IMR-90 (cell line): ENCODE measurements around the gene CIBAR2. TPM values are rescaled to one million over a fixed set of nuclear protein-coding genes. Genes with fewer than 3 reads are reported as not detected.

Experiments used
- ATAC-seq: fragments of 200-7000 bp; cut with Tn5 transposase; 2 replicates; pipeline ENCODE4 v1.9.1; 2020; ENCODE audit warnings: low read depth, mild to moderate bottlenecking, moderate library complexity
- BruUV-seq: library from RNA; stranded (reverse); fragments of 400-500 nt; replicated peaks from 2 replicates; lab custom pipeline; 2021; lab: Mats Ljungman, UMichigan
- CTCF ChIA-PET: fragments of 300-600 bp; formaldehyde crosslinking; extraction: SDS; loops from one replicate; lab custom pipeline; 2021; ENCODE audit warnings: antibody characterized with exemption; lab: Yijun Ruan, JAX
- POLR2A ChIA-PET: fragments of 300-600 bp; sonication (Branson Sonifier 250); formaldehyde crosslinking; loops from one replicate; lab custom pipeline; 2022; ENCODE audit warnings: antibody characterized with exemption; ENCODE audit not compliant: unreplicated experiment; lab: Charles Lee
- DNase-seq: peaks from one replicate; pipeline ENCODE4 v3.0.0; 2013
- H2AFZ ChIP-seq: replicated peaks from 2 replicates; pipeline ENCODE3; 2013; ENCODE audit warnings: low read length, mild to moderate bottlenecking; ENCODE audit not compliant: poor library complexity
- H2AK5ac ChIP-seq: 2 replicates; pipeline ENCODE4 v1.6.1; 2013; ENCODE audit warnings: low read depth, low read length, inconsistent platforms
- H2AK9ac ChIP-seq: replicated peaks from 2 replicates; pipeline ENCODE3; 2013; ENCODE audit warnings: mild to moderate bottlenecking, low read depth, low read length, moderate library complexity; ENCODE audit not compliant: poor library complexity
- H2BK120ac ChIP-seq: 2 replicates; pipeline ENCODE4 v1.6.1; 2013; ENCODE audit warnings: low read depth, low read length, inconsistent platforms
- H2BK15ac ChIP-seq: 3 replicates; pipeline ENCODE4 v1.6.1; 2013; ENCODE audit warnings: low read depth, low read length, inconsistent platforms
- H2BK20ac ChIP-seq: 2 replicates; pipeline ENCODE4 v1.6.1; 2013; ENCODE audit warnings: low read depth, mild to moderate bottlenecking, inconsistent platforms, low read length, moderate library complexity
- H2BK5ac ChIP-seq: 2 replicates; pipeline ENCODE4 v1.6.1; 2013; ENCODE audit warnings: mild to moderate bottlenecking, low read depth, low read length, inconsistent platforms; ENCODE audit not compliant: poor library complexity, severe bottlenecking
- H3K14ac ChIP-seq: replicated peaks from 2 replicates; pipeline ENCODE4 v1.6.1; 2013; ENCODE audit warnings: low read depth, low read length, inconsistent platforms
- H3K18ac ChIP-seq: 2 replicates; pipeline ENCODE4 v1.6.1; 2013; ENCODE audit warnings: low read depth, low read length, control low read depth
- H3K23ac ChIP-seq: 2 replicates; pipeline ENCODE4 v1.6.1; 2013; ENCODE audit warnings: low read depth, low read length, inconsistent platforms
- H3K27ac ChIP-seq: 2 replicates; pipeline ENCODE4 v1.5.1; 2013; ENCODE audit warnings: mild to moderate bottlenecking, control low read depth, low read length; ENCODE audit not compliant: insufficient read depth
- H3K27me3 ChIP-seq: 2 replicates; pipeline ENCODE4 v1.6.1; 2013; ENCODE audit warnings: low read length; ENCODE audit not compliant: control insufficient read depth, insufficient read depth
- H3K36me3 ChIP-seq: 2 replicates; pipeline ENCODE4 v1.6.1; 2013; ENCODE audit warnings: low read length, mixed read lengths; ENCODE audit not compliant: control insufficient read depth, insufficient read depth
- H3K4ac ChIP-seq: 2 replicates; pipeline ENCODE4 v1.6.1; 2013; ENCODE audit warnings: low read depth, low read length, inconsistent platforms
- H3K4me1 ChIP-seq: 2 replicates; pipeline ENCODE4 v1.6.1; 2013; ENCODE audit warnings: low read length, mixed read lengths; ENCODE audit not compliant: control insufficient read depth, insufficient read depth
- H3K4me2 ChIP-seq: 2 replicates; pipeline ENCODE4 v1.6.1; 2013; ENCODE audit warnings: low read depth, mild to moderate bottlenecking, control low read depth, low read length, moderate library complexity
- H3K4me3 ChIP-seq: 2 replicates; pipeline ENCODE4 v1.5.1; 2013; ENCODE audit warnings: low read depth, mild to moderate bottlenecking, control low read depth, low read length, moderate library complexity; ENCODE audit not compliant: insufficient read depth
- H3K56ac ChIP-seq: 2 replicates; pipeline ENCODE4 v1.6.1; 2013; ENCODE audit warnings: low read length, inconsistent platforms; ENCODE audit not compliant: insufficient read depth; ENCODE audit errors: extremely low read depth
- H3K79me1 ChIP-seq, 2 experiments: 2 replicates each; pipeline ENCODE4 v1.6.1; 2013; ENCODE audit warnings: low read length in 2 of 2, inconsistent platforms in 1 of 2, low read depth in 1 of 2
- H3K9ac ChIP-seq: 2 replicates; pipeline ENCODE4 v1.6.1; 2013; ENCODE audit warnings: low read depth, low read length, control low read depth
- H3K9me1 ChIP-seq: 2 replicates; pipeline ENCODE4 v1.6.1; 2013; ENCODE audit warnings: low read length, inconsistent platforms; ENCODE audit not compliant: insufficient read depth
- H3K9me3 ChIP-seq: 2 replicates; pipeline ENCODE4 v1.6.1; 2013; ENCODE audit warnings: low read length; ENCODE audit not compliant: control insufficient read depth, insufficient read depth
- H4K20me1 ChIP-seq: 2 replicates; pipeline ENCODE4 v1.6.1; 2013; ENCODE audit warnings: low read length, inconsistent platforms; ENCODE audit not compliant: insufficient read depth
- H4K5ac ChIP-seq: 2 replicates; pipeline ENCODE4 v1.6.1; 2013; ENCODE audit warnings: mild to moderate bottlenecking, low read depth, low read length, control low read depth
- H4K8ac ChIP-seq, 2 experiments: 2 replicates each; pipeline ENCODE4 v1.6.1; 2013; ENCODE audit warnings: low read depth in 2 of 2, low read length in 2 of 2, control low read depth in 1 of 2, inconsistent platforms in 1 of 2
- H4K91ac ChIP-seq: 2 replicates; pipeline ENCODE4 v1.6.1; 2013; ENCODE audit warnings: low read depth, low read length, inconsistent platforms; ENCODE audit not compliant: insufficient read depth
- CTCF ChIP-seq: conservative IDR thresholded peaks from 2 replicates; pipeline ENCODE4 v1.5.1; 2012; ENCODE audit warnings: mild to moderate bottlenecking, low read depth, low read length, improper control_type of control experiment
- MAFK ChIP-seq: IDR thresholded peaks from 2 replicates; pipeline ENCODE4 v1.6.1; 2012; ENCODE audit warnings: low read depth, low read length, improper control_type of control experiment
- MXI1 ChIP-seq: IDR thresholded peaks from 2 replicates; pipeline ENCODE4 v1.6.1; 2012; ENCODE audit warnings: low read depth, mild to moderate bottlenecking, low read length, moderate library complexity, borderline replicate concordance
- POLR2A ChIP-seq: IDR thresholded peaks from 2 replicates; pipeline ENCODE4 v1.6.1; 2012; ENCODE audit warnings: mild to moderate bottlenecking, low read depth, low read length
- RCOR1 ChIP-seq: IDR thresholded peaks from 2 replicates; pipeline ENCODE4 v1.6.1; 2012; ENCODE audit warnings: mild to moderate bottlenecking, low read length, improper control_type of control experiment; ENCODE audit not compliant: insufficient replicate concordance
- WGBS, 2 experiments: methylation state at CpG; one replicate each; pipeline versions ENCODE4 v1.1.5 to v1.1.7; 2013; ENCODE audit warnings: missing lambda C conversion rate in 2 of 2; ENCODE audit not compliant: insufficient read length in 1 of 2; ENCODE audit errors: extremely low coverage in 2 of 2; 5-methylcytosine and 5-hydroxymethylcytosine counted together
- dilution Hi-C: fragments of 300-500 bp; cut with HindIII; formaldehyde crosslinking; loops from one replicate; pipeline ENCODE4 v1.14.3; 2018; ENCODE audit warnings: low sequenced_read_pairs; ENCODE audit not compliant: unreplicated experiment
- in situ Hi-C: fragments of 300-500 bp; cut with MboI; formaldehyde crosslinking; loops from 3 replicates; pipeline ENCODE4 v1.14.3; 2019; ENCODE audit warnings: low sequenced_read_pairs, inconsistent platforms, mixed read lengths
- intact Hi-C: fragments of 100-400 bp; cut with micrococcal nuclease; formaldehyde crosslinking; loops from 2 replicates; pipeline ENCODE4 v1.10.0; 2022
- polyA plus RNA-seq, 3 experiments: library from polyadenylated mRNA; depleted of rRNA; stranded (reverse); fragments of >200 nt; gene quantifications; 2 replicates each; pipeline ENCODE4 v1.2.3, GENCODE V29; 2012; ENCODE audit warnings: low replicate concordance in 1 of 3
- total RNA-seq: library from RNA; depleted of rRNA; stranded (reverse); fragments of >200 nt; gene quantifications from 2 replicates; pipeline ENCODE4 v1.2.3, GENCODE V29; 2012

The CIBAR2 gene
- total and polyA plus RNA-seq, 2 of the 4 experiments (the other 2 are of a cell fraction), result 0.18 to 0.24 TPM

- no peaks in the 10 kb centered on the region for H3K79me1 ChIP-seq
- no peak overlapping the region for H4K8ac ChIP-seq
- no peak overlapping the region for H2BK15ac ChIP-seq
- H3K9me1 ChIP-seq, result 0 out of 2 replicates have a peak, but pooled peaks cover 3% of the 10 kb centered on the region
- CTCF ChIA-PET, result no interaction called here
- H3K56ac ChIP-seq, result no peak overlapping the region
- H2AK5ac ChIP-seq, result no peak overlapping the region; the same call in 1 of the 2 replicates
- H3K9ac ChIP-seq, result no peak overlapping the region
- no peak overlapping the region for H3K4me2 ChIP-seq
- POLR2A ChIA-PET, result no interaction called here
- no peak for DNase-seq
- no peaks in the 10 kb centered on the region for H3K9me3 ChIP-seq
- 0 out of 2 replicates have a peak overlapping the region, but pooled peaks have one; percentile 8 for H3K4ac ChIP-seq
- H4K20me1 ChIP-seq, result no peaks in the 10 kb centered on the region
- no peak overlapping the region for H3K4me3 ChIP-seq
- dilution Hi-C loops (no loop called here), in situ Hi-C loops (no loop called here), intact Hi-C loops (no loop called here)
- H2AK9ac ChIP-seq, result no peak overlapping the region
- no peak overlapping the region for H3K27ac ChIP-seq
- peaks cover 20% of the 10 kb centered on the region for H3K4me1 ChIP-seq
- no peak overlapping the region for H3K18ac ChIP-seq
- no peak for ATAC-seq
- H3K36me3 ChIP-seq, result no peaks in the 10 kb centered on the region
- H2BK120ac ChIP-seq, result no peak overlapping the region
- no peak overlapping the region for H2AFZ ChIP-seq
- WGBS, 2 experiments, result 100% methylated on average over 2 of the region's 8 CpGs; no CpG with 5 or more reads in 1 of the 2 experiments
- H3K14ac ChIP-seq, result no peak overlapping the region
- no peak overlapping the region for H2BK5ac ChIP-seq
- no peaks in the 10 kb centered on the region; the same call in 1 of the 2 replicates for H3K27me3 ChIP-seq
- no peak overlapping the region for H4K5ac ChIP-seq
- no TSS peak for BruUV-seq
- no peak overlapping the region for H4K91ac ChIP-seq
- no peak for TF ChIP-seq MXI1
- TF ChIP-seq MAFK, result no peak
- no peak for TF ChIP-seq RCOR1
- no peak for TF ChIP-seq CTCF
- no peak for TF ChIP-seq POLR2A
- H2BK20ac ChIP-seq, result no peak overlapping the region
- no peak overlapping the region for H3K23ac ChIP-seq
Measured at GRCh38 chr16:85153046-85153445, 40.8 kb upstream of the CIBAR2 start.
